B cell (primary cell): ENCODE measurements around the gene SLC35F5.

Experiments
- EZH2 ChIP-seq: IDR thresholded peaks from 2 replicates; pipeline ENCODE4 v1.6.1; 2012; ENCODE audit warnings: borderline replicate concordance, low read depth, mild to moderate bottlenecking, moderate library complexity, low read length; ENCODE audit not compliant: insufficient read depth, poor library complexity, severe bottlenecking
- TF ChIP-seq, protein P1 (sequence below): fragments of 200-600 bp; IDR thresholded peaks from one replicate; pipeline ENCODE4 v1.8.0; 2022; ENCODE audit warnings: antibody characterized with exemption, mild to moderate bottlenecking

GRCh38 chr2:113796592-113797175 is 40.2 kb upstream of the SLC35F5 start:
- TF ChIP-seq EZH2, result no peak
- TF ChIP-seq, protein P1, sequence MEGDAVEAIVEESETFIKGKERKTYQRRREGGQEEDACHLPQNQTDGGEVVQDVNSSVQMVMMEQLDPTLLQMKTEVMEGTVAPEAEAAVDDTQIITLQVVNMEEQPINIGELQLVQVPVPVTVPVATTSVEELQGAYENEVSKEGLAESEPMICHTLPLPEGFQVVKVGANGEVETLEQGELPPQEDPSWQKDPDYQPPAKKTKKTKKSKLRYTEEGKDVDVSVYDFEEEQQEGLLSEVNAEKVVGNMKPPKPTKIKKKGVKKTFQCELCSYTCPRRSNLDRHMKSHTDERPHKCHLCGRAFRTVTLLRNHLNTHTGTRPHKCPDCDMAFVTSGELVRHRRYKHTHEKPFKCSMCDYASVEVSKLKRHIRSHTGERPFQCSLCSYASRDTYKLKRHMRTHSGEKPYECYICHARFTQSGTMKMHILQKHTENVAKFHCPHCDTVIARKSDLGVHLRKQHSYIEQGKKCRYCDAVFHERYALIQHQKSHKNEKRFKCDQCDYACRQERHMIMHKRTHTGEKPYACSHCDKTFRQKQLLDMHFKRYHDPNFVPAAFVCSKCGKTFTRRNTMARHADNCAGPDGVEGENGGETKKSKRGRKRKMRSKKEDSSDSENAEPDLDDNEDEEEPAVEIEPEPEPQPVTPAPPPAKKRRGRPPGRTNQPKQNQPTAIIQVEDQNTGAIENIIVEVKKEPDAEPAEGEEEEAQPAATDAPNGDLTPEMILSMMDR, result no peak
